ENCODE results near the gene ADAMTSL3. TPM values are rescaled to one million over a fixed set of nuclear protein-coding genes. Genes with fewer than 3 reads are reported as not detected.

ADAMTSL3 gene
- total RNA-seq, 2 experiments from 2014 or later = not detected

- Histone ChIP-seq H3K9me3 (ENCODE audit: control insufficient read depth in 1 of 2, insufficient read depth in 1 of 2, low read length in 2 of 2) (no peaks in the 10 kb centered on the region), H3K27ac (ENCODE audit: low read depth in 1 of 2, low read length in 2 of 2) (no peak overlapping the region), H3K4me3 (ENCODE audit: low read length) (no peak overlapping the region), H3K27me3 (ENCODE audit: control insufficient read depth in 1 of 2, insufficient read depth in 2 of 2, low read length in 2 of 2) (no peaks in the 10 kb centered on the region), H3K4me1 (ENCODE audit: insufficient read depth, low read length) (no peaks in the 10 kb centered on the region), H3K36me3 (ENCODE audit: insufficient read depth, low read length) (no peaks in the 10 kb centered on the region)
- Mint-ChIP-seq H3K4me3 (no peak overlapping the region), H3K27me3 (peaks cover 6% of the 10 kb centered on the region), H3K27ac (no peak overlapping the region), H3K9me3 (no peaks in the 10 kb centered on the region), H3K4me1 (ENCODE audit: low read depth) (no peaks in the 10 kb centered on the region), H3K36me3 (ENCODE audit: low read depth) (no peaks in the 10 kb centered on the region)
- TF ChIP-seq CTCF (IDR thresholded peaks at IDR 0.05) = no peak
- intact Hi-C loops (cut with DNase I, micrococcal nuclease) = no loop called here
- CTCF ChIA-PET = no interaction called here
- POLR2A ChIA-PET = no interaction called here
- DNase-seq (no peak), ATAC-seq (ENCODE audit: poor library complexity) (no peak)
These were observed 42.0 kb downstream of the ADAMTSL3 start for GRCh38 chr15:83695901-83696425.

- ATAC-seq (ENCODE audit: poor library complexity) = no peak
- Histone ChIP-seq H3K36me3 (ENCODE audit: insufficient read depth, low read length) (no peaks in the 10 kb centered on the region), H3K4me1 (ENCODE audit: insufficient read depth, low read length) (no peaks in the 10 kb centered on the region), H3K27me3 (ENCODE audit: control insufficient read depth in 1 of 2, insufficient read depth in 2 of 2, low read length in 2 of 2) (no peaks in the 10 kb centered on the region), H3K4me3 (ENCODE audit: low read length) (no peak overlapping the region), H3K27ac (ENCODE audit: low read depth in 1 of 2, low read length in 2 of 2) (no peak overlapping the region), H3K9me3 (ENCODE audit: control insufficient read depth in 1 of 2, insufficient read depth in 1 of 2, low read length in 2 of 2) (no peaks in the 10 kb centered on the region)
- Mint-ChIP-seq H3K9me3 (no peaks in the 10 kb centered on the region), H3K4me3 (no peak overlapping the region), H3K4me1 (ENCODE audit: low read depth) (no peaks in the 10 kb centered on the region), H3K27me3 (peaks cover 12% of the 10 kb centered on the region), H3K27ac (no peak overlapping the region), H3K36me3 (ENCODE audit: low read depth) (no peaks in the 10 kb centered on the region)
- CTCF ChIA-PET = no interaction called here
- TF ChIP-seq CTCF (IDR thresholded peaks at IDR 0.05) = no peak
- intact Hi-C loops (cut with DNase I, micrococcal nuclease) = no loop called here
- POLR2A ChIA-PET = no interaction called here
- DNase-seq = no peak
These were observed 43.8 kb downstream of the ADAMTSL3 start for GRCh38 chr15:83697716-83698115.

GRCh38 chr15:83698294-83698693 is 44.4 kb downstream of the ADAMTSL3 start:
- H3K9me3 ChIP-seq (ENCODE audit: control insufficient read depth in 1 of 2, insufficient read depth in 1 of 2, low read length in 2 of 2) = no peaks in the 10 kb centered on the region
- H3K4me1 ChIP-seq (ENCODE audit: insufficient read depth, low read length) = no peaks in the 10 kb centered on the region
- CTCF ChIA-PET = no interaction called here
- no peak overlapping the region for H3K4me3 ChIP-seq (ENCODE audit: low read length)
- Mint-ChIP-seq H3K27ac (no peak overlapping the region), H3K9me3 (no peaks in the 10 kb centered on the region), H3K4me1 (ENCODE audit: low read depth) (no peaks in the 10 kb centered on the region), H3K36me3 (ENCODE audit: low read depth) (no peaks in the 10 kb centered on the region), H3K4me3 (no peak overlapping the region), H3K27me3 (peaks cover 15% of the 10 kb centered on the region)
- TF ChIP-seq CTCF (IDR thresholded peaks at IDR 0.05) = no peak
- H3K27me3 ChIP-seq (ENCODE audit: control insufficient read depth in 1 of 2, insufficient read depth in 2 of 2, low read length in 2 of 2) = no peaks in the 10 kb centered on the region
- intact Hi-C loops (cut with DNase I, micrococcal nuclease) = no loop called here
- DNase-seq = no peak
- POLR2A ChIA-PET = no interaction called here
- no peak for ATAC-seq (ENCODE audit: poor library complexity)
- no peaks in the 10 kb centered on the region for H3K36me3 ChIP-seq (ENCODE audit: insufficient read depth, low read length)
- H3K27ac ChIP-seq (ENCODE audit: low read depth in 1 of 2, low read length in 2 of 2) = no peak overlapping the region
